Thyroid gland (tissue), 4 donors: Measurements from ENCODE around the gene SYT17. TPM values are rescaled to one million over a fixed set of nuclear protein-coding genes. Genes with fewer than 3 reads are reported as not detected.
A peak's percentile ranks its signal among the peaks of the same experiment; 100 is the strongest.

Experiments
- DNase-seq, 2 donors: peaks; one replicate each; pipeline ENCODE4 v3.0.0-alpha.2; 2019
- H3K27ac ChIP-seq, 3 donors: fragments of 200-600 bp; sonication (generic); 1 replicate in 2 of 3; 2 replicates in 1 of 3; pipeline ENCODE4 v1.5.1; 2016 to 2019; ENCODE audit warnings: mild to moderate bottlenecking in 1 of 3, moderate library complexity in 1 of 3
- H3K27me3 ChIP-seq: fragments of 200-600 bp; sonication (generic); one replicate; pipeline ENCODE4 v1.5.1; 2019
- H3K36me3 ChIP-seq, 2 donors: fragments of 200-600 bp; sonication (generic); one replicate each; pipeline ENCODE4 v1.5.1; 2016 to 2019
- H3K4me1 ChIP-seq, 2 donors: fragments of 200-600 bp; sonication (generic); one replicate each; pipeline ENCODE4 v1.5.1; 2017 to 2019
- H3K4me3 ChIP-seq, 3 donors: fragments of 200-600 bp; sonication (generic); replicated peaks in 1 of 3; 1 replicate in 2 of 3; 2 replicates in 1 of 3; pipeline ENCODE4 v1.5.1; 2016; ENCODE audit warnings: mild to moderate bottlenecking in 1 of 3
- H3K9me3 ChIP-seq: fragments of 200-600 bp; sonication (generic); one replicate; pipeline ENCODE4 v1.5.1; 2017
- POLR2A ChIP-seq, 2 donors: fragments of 450-650 bp; IDR thresholded peaks; one replicate each; pipeline ENCODE4 v1.6.1; 2017; ENCODE audit warnings: antibody characterized with exemption in 2 of 2, mild to moderate bottlenecking in 2 of 2, moderate library complexity in 1 of 2
- WGBS, 2 donors: methylation state at CpG; one replicate each; pipeline ENCODE4 v1.1.5; 2017; 5-methylcytosine and 5-hydroxymethylcytosine counted together
- intact Hi-C: fragments of 100-400 bp; cut with DNase I; formaldehyde crosslinking; loops from one replicate; pipeline ENCODE4 v1.15.1; 2023
- total RNA-seq, 4 donors: library from RNA; depleted of rRNA; stranded (reverse); fragments of >200 nt; gene quantifications; one replicate each; pipeline ENCODE4 v1.2.3, GENCODE V29; 2016
- TF ChIP-seq, protein P1 (sequence below), 6 experiments: fragments of 200-600 bp in 3 of 6; fragments of 450-650 bp in 3 of 6; sonication (generic) in 3 of 6; IDR thresholded peaks; one replicate each; pipeline ENCODE4 v1.5.1; 2016 to 2019; ENCODE audit warnings: antibody characterized with exemption in 6 of 6, mild to moderate bottlenecking in 2 of 6, inconsistent platforms in 1 of 6, moderate library complexity in 1 of 6

The SYT17 gene
- total RNA-seq, 4 donors from 2014 or later: 2.8 to 17.2 (median 8.6) TPM

DNA sequence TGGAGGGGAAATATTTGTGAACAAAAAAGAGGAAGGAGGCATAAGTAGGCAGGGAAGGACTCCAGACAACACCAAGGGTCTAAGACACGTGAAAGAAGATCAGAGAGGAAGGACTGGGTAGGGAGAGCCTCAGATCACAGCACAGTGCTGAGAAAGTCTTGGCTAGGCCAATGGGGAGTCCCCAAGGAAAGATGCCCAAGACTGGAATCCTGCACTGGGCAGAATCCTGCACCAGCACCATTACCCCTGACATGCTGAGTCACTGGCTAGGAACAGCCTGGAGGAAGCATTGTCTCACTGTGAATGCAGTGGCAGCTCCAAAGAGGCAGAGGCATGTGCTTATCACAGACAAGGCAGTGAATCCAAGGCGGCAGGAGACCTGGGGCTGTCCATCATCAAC lies 136.7 kb downstream of the SYT17 start:
- Histone ChIP-seq H3K4me1 (no peaks in the 10 kb centered on the region), H3K27me3 (no peaks in the 10 kb centered on the region), H3K27ac (no peak overlapping the region), H3K4me3 (no peak overlapping the region), H3K9me3 (no peaks in the 10 kb centered on the region), H3K36me3 (no peaks in the 10 kb centered on the region)
- no peak for DNase-seq
- 41 to 50% methylated on average over 2 of the region's 2 CpGs for WGBS, 2 donors
- intact Hi-C loops: no loop called here
- no peak for TF ChIP-seq POLR2A (IDR thresholded peaks at IDR 0.05)
- TF ChIP-seq, protein P1, sequence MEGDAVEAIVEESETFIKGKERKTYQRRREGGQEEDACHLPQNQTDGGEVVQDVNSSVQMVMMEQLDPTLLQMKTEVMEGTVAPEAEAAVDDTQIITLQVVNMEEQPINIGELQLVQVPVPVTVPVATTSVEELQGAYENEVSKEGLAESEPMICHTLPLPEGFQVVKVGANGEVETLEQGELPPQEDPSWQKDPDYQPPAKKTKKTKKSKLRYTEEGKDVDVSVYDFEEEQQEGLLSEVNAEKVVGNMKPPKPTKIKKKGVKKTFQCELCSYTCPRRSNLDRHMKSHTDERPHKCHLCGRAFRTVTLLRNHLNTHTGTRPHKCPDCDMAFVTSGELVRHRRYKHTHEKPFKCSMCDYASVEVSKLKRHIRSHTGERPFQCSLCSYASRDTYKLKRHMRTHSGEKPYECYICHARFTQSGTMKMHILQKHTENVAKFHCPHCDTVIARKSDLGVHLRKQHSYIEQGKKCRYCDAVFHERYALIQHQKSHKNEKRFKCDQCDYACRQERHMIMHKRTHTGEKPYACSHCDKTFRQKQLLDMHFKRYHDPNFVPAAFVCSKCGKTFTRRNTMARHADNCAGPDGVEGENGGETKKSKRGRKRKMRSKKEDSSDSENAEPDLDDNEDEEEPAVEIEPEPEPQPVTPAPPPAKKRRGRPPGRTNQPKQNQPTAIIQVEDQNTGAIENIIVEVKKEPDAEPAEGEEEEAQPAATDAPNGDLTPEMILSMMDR (IDR thresholded peaks at IDR 0.05): no peak

DNA sequence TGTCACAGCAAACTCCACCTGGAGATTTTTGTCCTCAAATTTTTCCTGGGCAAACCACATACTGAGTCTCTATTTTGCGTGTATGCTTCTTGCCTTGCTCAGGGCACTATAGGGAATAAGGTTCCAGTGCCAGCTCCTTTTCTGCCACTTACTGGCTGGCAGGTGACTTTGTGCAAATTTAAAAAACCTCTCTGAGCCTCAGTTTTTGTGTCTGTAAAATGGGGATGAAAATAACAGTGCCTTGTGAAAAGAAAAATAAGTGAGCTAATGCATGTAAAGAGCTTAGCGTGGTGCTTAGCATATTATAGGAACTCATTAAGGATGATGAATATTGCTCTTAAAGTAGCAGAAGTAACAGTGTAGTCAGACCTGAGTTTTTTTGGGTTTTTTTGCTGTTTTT lies 137.4 kb downstream of the SYT17 start:
- Histone ChIP-seq H3K9me3 (no peaks in the 10 kb centered on the region), H3K4me1 (no peaks in the 10 kb centered on the region), H3K27me3 (no peaks in the 10 kb centered on the region), H3K36me3 (no peaks in the 10 kb centered on the region), H3K27ac (no peak overlapping the region), H3K4me3 (no peak overlapping the region)
- 89 to 92% methylated on average over 2 of the region's 2 CpGs for WGBS, 2 donors
- DNase-seq: no peak
- intact Hi-C loops: no loop called here
- TF ChIP-seq, protein P1 (IDR thresholded peaks at IDR 0.05): no peak
- TF ChIP-seq POLR2A (IDR thresholded peaks at IDR 0.05): no peak

DNA sequence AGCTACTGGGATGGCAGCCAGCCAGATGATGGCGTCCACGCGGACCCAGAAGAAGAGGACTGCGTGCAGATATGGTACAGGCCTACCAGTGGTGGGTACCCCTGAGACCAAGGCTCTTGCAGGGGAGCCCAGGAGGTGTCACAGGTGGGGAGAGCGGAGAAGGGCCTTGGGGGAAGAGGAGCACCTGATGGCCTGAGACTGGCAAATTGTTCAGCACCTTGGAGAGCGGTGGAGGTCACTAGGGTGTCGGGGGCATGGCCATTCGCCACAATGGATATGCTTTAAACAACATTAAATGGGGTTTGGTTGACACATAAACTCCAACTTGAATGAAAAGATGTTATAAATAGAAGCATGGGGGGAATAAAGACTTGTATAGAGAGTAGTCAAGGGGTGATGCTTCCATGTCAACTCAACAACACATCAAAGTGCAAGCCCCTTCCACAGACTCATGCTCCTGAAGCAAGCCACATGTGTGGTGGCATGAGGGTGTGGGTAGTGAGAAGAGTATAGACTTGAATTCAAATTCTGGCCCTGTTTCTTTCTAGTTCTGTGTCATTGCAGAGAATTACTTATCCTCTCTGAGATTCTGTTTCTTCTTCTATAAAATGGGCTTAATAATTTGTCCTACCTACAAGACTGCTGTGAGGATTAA lies 139.7 kb downstream of the SYT17 start:
- H3K9me3 ChIP-seq: no peaks in the 10 kb centered on the region
- H3K4me3 ChIP-seq: no peak overlapping the region
- 57 to 60% methylated on average over 8 of the region's 8 CpGs for whole genome bisulfite sequencing, 2 donors
- no peaks in the 10 kb centered on the region for H3K27me3 ChIP-seq
- intact Hi-C loops: no loop called here
- DNase-seq: peak in 1 of 2 donors; percentile 2
- H3K4me1 ChIP-seq: no peaks in the 10 kb centered on the region
- no peak overlapping the region for H3K27ac ChIP-seq
- H3K36me3 ChIP-seq: no peaks in the 10 kb centered on the region
- TF ChIP-seq, protein P1 (IDR thresholded peaks at IDR 0.05): no peak
- TF ChIP-seq POLR2A (IDR thresholded peaks at IDR 0.05): no peak

DNA sequence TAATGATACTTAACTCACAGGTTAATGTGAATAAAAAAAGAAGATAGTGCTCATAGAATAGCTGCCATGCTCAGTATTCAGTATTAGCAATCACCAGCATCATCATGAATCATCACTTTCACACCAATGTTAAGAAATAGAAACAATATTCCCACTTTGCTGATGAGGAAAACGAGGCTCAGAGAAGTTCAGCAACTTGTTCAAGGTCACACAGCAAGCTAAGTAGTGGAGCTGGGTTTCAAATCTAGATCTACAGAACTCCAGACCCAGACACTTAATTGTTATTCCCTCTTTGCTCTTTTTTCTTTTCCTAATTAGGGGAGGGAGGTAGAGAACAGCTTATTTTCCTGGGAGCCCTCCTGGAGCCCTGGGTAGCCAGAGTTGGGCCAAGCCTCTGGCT lies 140.4 kb downstream of the SYT17 start:
- Histone ChIP-seq H3K4me3 (no peak overlapping the region), H3K27me3 (no peaks in the 10 kb centered on the region), H3K36me3 (no peaks in the 10 kb centered on the region), H3K27ac (no peak overlapping the region), H3K4me1 (no peaks in the 10 kb centered on the region), H3K9me3 (no peaks in the 10 kb centered on the region)
- intact Hi-C loops: no loop called here
- TF ChIP-seq POLR2A (IDR thresholded peaks at IDR 0.05): no peak
- TF ChIP-seq, protein P1 (IDR thresholded peaks at IDR 0.05): no peak
- DNase-seq: no peak
- 81 to 86% methylated on average over 1 of the region's 1 CpG for WGBS, 2 donors

DNA sequence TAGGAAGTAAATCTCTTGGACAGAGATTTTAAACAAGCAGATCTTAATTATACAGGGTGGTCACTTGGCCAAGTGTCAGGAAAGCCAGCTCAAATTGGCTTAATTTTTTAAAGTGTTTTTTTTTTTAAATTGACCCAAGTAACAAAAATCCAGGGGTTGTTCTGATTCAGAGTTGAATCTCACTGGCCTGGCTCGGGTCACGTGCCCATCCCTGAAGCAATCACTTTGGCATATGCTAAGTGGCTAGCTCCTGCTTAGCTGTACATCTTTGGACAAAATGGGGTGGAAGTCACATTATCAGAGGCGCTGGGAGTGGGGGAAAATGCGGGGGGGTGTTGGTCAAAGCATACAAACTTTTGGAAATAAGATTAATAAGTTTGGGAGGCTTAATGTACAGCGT lies 141.1 kb downstream of the SYT17 start:
- WGBS, 2 donors: 84 to 86% methylated on average over 5 of the region's 5 CpGs
- Histone ChIP-seq H3K36me3 (no peaks in the 10 kb centered on the region), H3K27me3 (no peaks in the 10 kb centered on the region), H3K9me3 (no peaks in the 10 kb centered on the region), H3K27ac (no peak overlapping the region), H3K4me3 (no peak overlapping the region), H3K4me1 (no peaks in the 10 kb centered on the region)
- no peak for DNase-seq
- intact Hi-C loops: no loop called here
- TF ChIP-seq, protein P1 (IDR thresholded peaks at IDR 0.05): no peak
- TF ChIP-seq POLR2A (IDR thresholded peaks at IDR 0.05): no peak
